SW 1271 (cell line): ENCODE data around the gene PYGB.

Experiments
- DNase-seq, 2 experiments: peaks; one replicate each; lab custom pipeline; 2025; lab: John Stamatoyannopoulos, UW

The PYGB gene

DNA sequence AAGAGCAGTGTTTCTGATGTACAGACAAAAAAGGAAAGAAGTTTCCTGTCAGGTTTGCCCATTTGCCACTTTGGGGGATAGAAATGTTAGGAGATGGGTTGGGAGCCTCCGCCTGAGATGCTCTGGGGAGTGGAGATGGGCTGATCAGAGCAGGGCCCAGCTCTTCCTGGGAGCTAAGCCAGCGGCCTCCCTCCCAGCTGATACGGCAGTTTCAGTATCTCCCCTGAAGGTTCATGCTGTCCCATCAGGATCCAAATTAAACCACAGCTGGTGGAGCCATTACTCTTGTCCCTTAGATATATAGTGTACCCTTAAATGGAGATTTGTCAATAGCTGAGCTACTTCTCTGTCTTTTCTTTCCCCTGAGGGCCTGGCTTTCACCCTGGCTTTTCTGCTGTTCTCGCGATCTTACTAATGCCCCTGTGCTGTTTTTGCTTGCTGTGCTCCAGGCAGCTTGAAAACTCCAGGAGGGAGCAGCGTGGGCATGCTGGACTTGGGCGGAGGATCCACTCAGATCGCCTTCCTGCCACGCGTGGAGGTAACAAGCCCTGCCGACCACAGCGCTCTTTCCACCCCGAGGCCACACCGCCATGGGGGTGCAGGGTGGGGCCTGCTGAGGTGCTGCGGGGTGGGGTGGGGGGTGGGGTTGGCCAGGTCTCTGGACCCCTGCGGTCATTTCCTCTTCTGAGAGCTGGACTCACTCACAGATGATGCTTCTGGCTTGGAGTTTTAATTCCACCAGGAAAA, 31.5 kb upstream of the PYGB start:
- DNase-seq: no peak

DNA sequence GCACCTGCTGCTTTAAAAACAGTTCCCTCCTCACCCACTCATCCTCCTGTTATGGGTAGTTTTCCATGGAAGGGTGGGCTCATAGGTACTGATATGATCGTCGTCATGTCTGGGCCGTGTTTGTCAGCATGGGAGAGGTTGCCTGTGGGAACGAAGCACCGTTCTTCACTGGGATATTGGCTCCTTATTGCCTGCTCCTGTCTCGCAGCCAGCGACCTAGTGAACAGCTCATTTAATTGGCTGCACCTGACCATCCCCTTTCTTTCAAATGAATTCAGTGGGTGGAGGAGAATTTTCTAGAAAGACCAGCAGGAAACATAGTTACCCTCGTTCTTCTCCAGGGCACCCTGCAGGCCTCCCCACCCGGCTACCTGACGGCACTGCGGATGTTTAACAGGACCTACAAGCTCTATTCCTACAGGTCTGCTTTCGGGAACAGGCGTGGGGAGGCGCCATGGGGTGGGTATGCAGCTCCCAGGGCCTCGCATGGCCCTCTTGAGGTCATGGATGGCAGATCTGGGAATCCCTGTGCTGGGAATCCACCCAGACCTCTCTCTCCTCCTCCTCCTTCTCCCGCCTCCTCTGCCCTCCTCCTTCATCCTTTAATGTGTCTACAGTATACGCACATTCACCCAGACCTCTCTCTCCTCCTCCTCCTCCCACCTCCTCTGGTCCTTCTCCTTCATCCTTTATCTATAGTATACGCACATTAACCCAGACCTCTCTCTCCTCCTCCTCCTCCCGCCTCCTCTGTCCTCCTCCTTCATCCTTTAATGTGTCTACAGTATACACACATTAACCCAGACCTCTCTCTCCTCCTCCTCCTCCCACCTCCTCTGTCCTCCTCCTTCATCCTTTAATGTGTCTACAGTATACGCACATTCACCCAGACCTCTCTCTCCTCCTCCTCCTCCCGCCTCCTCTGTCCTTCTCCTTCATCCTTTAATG, 30.4 kb upstream of the PYGB start:
- DNase-seq: no peak

DNA sequence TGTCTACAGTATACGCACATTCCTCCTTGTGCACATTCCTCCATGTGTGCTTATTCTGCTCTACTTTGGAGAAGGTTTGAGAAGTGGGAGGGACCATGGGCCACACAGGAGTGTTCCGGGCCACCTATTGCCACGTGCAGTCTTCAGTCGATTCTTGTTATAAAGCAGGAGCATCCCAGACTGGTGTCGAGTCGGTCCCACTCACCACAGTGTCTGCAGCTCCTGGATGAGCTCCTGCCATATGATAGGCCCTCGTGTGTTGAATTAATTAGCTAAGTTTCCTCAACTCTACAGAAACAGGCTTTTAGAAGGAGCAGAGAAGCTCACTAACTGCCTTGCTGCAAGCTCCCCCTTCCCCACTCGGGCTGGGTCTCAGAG, 29.8 kb upstream of the PYGB start:
- no peak for DNase-seq

DNA sequence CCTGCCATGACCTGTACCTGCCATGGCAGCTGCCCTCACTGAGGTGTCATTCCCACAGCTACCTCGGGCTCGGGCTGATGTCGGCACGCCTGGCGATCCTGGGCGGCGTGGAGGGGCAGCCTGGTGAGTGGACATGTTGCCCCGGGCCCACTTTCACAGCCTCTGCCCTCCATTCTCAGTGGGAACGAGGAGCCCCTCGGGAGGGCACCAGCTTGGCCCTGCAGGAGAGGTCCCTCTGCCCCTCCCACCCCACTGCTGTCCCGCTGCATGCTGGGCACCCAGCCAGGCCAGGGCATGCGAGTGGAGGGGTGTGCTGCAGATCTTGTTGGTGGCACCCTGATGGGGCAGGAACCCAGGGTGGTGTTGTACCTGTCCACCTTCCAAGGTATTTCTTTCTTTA, 29.4 kb upstream of the PYGB start:
- no peak for DNase-seq

DNA sequence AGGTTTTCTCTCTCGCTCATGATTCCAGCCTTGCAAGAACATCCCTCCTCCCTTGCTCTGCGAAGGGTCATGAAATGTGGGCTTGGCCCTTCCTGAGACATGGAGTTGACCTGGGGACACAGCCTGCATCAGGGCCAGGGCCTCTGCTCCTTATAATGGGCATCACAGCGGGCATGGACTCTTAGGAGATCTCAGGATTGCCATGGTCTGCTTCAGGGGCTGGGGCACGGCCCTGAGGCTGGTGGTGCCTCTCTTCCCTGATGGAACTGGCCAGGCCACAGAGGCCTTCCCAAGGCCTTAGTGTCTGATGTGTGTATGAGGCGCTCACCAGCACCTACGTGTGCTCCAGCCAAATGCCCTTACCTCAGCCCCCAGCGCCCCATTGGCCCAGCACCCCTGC, 28.5 kb upstream of the PYGB start:
- no peak for DNase-seq

DNA sequence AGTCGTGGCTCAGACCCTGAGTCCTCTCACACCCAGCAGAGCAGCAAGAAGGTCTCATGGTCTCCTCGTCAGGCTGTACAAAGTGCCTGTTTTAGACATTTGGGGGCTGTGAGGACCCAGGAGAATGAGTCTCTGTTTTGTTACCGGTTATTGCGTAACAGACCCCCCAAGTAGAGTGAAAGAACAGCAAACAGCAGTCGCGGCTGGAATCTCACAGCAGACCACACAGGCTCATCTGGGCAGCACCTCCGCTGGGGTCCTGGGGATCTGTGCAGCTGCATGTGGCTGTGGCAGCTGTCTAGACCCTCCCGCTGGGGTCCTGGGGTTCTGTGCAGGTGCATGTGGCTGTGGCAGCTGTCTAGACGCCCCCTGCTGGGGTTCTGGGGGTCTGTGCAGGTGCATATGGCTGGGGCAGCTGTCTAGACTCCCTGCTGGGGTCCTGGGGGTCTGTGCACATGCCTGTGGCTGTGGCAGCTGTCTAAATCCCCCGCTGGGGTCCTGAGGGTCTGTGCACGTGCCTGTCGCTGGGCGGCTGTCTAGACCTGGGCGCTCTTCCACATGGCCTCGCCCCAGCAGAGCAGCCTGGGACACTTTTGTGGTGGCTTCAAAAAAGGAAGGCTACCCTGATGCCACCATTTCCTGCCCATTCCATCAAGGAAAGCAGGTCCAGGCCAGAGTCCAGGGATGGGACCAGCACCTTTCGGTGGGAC, 27.7 kb upstream of the PYGB start:
- no peak for DNase-seq

DNA sequence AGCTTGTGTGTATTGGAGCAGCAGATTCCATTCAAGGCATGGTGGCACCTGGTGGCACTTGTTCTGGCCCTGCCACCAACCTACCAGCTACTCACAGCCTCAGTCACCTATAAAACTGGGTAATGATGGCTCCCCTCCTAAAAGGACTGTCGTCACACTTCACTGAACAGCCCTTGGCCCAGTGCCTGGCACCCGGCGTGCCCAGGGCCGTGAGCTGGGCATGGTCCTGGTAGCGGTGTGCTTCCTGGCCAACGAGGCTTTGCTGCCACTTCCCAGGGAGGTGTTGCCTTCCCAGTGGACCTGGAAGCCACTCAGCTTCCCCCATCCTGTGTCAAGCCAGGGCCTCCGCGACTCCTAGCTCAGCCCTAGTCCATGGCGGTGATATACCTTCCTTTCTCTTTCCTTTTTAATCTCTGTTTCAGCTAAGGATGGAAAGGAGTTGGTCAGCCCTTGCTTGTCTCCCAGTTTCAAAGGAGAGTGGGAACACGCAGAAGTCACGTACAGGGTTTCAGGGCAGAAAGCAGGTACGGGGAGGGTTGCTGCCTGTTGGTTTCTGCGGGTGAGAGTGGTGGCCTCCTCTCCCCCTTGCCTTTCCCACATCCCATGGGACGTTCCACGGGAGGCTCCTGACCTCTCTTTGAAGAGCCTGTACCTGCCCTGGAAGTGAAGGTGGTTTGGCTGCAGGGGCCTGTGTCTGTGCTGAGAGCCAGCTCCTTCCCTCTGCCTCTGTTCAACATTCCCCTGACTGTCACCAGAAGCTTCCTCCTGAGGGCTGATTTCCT, 26.9 kb upstream of the PYGB start:
- no peak for DNase-seq

DNA sequence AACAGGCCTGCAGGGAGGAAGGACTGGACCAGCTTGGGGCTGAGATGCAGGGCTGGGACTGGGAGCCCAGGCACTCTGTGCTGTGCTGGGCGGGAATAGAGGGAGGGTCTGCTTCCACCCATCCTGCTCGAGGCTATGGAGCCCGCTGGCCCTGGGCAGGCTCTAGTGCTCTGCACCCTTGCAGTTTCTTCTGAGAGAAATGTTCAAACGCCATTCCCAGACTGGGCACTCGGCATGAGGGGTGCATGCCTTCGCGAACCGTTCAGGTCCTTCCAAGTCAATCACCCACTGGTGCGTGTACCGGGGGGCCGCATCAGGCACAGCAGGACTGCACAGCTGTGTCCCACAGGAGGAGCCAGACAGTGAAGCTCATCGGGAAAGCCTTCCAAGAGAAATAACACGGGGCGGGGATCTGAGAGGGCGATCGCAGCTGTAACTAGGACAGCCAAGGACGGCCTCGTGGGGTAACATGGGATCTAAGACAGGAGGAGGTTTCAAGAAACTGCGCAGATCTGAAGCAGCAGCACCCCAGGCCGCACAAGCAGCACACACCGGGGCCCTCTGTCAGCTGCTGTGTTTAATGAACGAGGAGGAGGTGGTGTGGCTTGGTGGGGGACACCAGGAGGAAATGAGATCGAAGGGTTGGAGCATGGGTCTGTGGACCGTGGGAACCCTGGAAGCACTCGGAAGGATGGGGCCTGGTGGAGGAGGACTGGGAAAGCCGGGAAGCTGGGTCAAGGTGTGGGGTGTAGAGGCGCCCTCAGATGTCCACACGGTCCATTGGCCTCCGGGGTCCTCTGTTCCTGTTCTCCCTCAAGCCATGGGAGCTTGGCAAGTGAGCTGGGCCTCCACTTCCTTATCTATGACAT, 26.1 kb upstream of the PYGB start:
- DNase-seq: no peak

DNA sequence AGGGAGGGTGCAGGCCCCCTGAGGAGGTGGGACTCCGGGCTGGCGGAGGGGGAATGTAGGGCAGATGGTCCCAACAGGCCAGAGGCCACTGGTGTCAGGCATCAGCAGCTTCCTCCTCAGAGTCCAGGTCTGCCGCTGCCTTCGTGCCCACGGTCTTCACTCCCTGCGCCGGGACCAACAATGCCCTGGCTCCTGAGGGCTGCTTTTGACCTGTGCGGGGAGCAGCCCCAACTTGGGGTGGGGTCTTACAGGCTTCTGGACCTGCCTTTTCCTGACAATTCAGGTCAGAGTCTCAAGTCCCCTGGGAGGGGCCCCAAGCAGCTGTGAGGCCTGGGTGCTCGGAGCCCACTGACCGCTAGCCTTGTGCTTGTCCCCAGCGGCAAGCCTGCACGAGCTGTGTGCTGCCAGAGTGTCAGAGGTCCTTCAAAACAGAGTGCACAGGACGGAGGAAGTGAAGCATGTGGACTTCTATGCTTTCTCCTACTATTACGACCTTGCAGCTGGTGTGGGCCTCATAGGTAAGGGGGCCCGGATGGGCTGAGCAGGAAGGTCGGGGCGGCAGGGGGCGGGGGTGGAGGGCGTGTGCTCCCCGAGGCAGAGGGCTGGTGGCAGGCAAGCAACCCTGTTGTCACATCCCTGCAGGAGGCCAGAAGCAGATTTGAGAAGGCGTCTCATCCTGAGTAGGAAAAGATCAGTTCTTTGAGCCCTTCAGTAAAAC, 25.3 kb upstream of the PYGB start:
- no peak for DNase-seq

DNA sequence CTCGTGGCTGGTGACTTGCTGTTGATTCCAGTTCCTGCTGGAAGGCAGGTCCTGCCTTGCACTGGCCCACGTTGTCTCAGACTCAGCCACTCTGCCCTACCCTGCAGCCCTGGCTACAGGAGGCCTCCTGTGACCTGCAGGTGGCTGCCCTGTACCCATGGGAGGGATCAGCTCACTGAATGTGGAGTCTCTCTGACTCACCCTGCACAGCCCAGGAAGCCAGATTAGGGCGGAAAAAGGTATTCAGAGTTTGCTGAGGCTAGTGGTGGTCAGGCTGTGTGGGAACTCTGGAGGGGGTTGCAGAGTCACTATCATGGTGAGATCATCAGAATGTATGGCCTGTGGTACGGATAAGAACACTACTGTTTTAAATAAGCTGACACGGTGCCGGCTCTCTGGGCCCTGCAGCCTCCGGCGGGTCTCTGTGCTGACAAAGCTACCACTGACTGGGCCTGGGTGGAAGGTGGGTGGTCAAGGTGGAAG, 24.7 kb upstream of the PYGB start:
- DNase-seq: peak; percentile 81 to 83

DNA sequence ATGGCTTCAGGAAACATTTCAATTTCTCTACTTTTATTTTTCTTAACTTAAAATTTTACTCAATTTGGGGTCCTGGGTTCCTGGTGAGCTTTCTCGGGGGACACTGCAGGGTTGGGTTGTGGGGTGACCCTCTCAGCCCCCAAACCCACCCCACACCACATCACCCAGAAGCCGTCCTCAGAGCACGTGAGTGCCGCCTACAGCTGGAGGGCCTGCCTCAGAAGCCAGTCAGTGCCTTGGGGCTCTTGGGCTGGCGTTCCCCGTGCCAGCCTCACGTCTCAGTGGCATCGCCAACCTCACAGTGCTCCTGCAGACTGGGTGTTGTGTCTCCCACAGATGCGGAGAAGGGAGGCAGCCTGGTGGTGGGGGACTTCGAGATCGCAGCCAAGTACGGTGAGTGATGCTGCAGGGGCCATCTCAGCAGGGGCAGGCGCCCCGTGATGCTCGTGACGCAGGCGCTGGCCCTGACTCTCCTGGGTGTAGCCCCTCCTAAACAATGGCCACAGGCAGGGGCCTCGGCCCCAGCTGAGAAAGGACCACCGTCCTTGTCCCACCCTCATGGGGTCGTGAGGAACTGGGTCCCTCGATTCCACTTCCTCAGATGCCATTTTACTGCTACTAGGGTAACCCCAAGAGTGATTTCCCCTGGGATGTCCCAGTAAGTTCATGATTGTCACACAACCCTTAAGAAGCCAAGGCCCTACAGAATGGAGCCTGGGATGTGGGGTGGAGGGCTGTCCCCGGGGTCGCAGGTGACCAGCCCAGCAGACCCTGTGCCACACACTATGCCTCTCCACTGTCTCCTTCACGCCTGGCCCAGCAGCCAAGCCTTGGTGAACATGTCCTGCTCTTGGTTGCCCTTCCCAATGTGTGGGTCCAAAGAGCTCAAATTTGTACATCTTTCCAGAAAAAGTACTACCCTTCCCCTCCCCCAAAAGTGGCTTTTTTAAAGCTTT, 23.8 kb upstream of the PYGB start:
- DNase-seq: no peak

DNA sequence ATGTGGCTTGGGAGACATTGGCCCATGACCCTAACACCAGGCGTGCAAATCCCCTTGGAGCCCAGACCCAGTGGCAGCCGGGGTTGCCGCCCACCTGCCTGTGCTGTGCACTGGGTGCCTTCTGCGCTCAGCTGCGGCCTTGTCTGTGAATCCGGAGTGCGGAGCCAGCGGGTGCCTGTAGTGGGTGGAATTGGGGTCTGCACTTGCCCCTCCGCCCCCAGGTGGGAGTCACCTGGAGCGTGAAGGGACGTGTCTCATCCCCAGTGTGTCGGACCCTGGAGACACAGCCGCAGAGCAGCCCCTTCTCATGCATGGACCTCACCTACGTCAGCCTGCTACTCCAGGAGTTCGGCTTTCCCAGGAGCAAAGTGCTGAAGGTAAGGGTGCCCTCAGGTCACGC, 22.9 kb upstream of the PYGB start:
- DNase-seq: no peak

DNA sequence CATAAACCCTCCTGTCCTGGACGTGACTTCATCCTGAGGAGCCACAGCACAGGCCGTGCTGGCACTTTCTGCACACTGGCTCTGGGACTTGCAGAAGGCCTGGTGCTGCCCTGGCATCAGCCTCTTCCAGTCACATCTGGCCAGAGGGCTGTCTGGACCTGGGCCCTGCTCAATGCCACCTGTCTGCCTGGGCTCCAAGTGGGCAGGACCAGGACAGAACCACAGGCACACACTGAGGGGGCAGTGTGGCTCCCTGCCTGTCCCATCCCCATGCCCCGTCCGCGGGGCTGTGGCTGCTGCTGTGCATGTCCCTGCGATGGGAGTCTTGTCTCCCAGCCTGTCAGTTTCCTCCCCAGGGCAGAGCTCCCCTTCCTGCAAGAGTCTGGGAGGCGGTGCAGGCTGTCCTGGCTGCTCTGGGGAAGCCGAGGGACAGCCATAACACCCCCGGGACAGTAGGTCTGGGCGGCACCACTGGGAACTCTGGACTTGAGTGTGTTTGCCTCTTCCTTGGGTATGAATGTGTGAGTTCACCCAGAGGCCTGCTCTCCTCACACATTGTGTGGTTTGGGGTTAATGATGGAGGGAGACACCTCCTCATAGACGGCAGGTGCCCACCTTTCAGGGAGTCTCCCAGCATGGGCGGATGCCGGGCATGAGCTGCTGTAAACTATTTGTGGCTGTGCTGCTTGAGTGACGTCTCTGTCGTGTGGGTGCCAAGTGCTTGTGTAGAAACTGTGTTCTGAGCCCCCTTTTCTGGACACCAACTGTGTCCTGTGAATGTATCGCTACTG, 22.0 kb upstream of the PYGB start:
- DNase-seq: no peak

DNA sequence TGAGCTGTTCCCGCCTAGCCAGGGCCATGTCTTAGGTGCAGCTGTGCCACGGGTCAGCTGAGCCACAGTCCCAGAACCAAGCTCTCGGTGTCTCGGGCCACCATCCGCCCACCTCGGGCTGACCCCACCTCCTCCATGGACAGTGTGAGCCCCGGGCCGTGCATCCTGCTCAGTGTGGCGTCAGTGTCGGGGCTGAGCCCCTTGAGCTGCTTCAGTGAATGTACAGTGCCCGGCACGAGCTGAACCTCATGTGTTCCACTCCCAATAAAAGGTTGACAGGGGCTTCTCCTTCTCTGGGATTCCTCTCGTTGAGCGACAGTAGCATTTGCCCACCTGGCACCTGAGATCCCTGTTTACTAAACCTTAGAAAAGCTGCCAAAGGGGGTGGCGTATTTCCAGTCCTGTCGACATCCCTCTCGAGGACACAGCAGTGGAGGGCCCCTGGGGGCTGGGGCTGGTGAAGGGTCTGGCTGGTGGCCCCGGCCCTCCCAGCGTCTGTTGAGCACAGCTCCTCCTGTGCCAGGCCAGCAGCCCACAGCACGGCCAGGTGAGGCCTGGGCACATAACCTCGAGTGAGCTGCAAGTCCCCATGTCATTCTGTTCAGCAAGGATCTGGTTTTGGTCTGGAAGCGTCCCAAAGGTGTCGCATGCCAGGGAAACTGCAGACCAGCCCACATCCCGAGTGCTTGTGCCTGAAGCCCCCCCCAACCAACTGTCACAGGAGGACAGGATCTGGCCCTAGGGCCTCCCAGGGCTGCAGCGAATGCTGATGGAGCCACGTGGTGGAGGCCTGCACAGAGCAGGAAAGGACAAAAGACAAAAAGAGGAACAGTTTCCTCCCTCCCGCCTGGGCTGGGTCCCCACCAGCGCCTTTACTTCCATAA, 21.2 kb upstream of the PYGB start:
- DNase-seq: no peak

DNA sequence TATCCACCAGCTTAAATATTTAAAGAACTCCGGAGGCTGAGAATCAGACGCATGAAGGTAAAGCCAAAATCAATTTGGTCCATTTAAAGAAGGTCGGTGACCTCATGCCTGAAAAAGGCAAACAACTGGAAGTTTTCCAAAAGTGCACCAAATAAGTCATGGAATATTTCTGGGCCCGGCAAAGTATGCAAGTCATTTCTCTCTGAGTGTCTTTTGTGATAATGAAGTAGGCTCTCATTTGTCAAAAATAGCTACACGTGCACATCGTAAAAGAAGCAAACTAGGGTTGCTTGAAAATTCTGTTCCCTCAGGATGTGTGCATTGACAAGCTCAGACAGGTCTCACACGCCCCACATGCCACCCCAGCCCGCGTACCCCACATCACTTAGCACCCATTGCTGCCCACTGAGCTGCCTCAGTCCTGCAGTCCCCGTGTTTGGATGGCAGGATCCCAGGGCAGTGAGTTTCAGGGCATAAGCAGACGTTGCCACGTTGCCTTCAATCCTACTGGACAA, 20.5 kb upstream of the PYGB start:
- DNase-seq: peak in 1 of 2 experiments; percentile 48

DNA sequence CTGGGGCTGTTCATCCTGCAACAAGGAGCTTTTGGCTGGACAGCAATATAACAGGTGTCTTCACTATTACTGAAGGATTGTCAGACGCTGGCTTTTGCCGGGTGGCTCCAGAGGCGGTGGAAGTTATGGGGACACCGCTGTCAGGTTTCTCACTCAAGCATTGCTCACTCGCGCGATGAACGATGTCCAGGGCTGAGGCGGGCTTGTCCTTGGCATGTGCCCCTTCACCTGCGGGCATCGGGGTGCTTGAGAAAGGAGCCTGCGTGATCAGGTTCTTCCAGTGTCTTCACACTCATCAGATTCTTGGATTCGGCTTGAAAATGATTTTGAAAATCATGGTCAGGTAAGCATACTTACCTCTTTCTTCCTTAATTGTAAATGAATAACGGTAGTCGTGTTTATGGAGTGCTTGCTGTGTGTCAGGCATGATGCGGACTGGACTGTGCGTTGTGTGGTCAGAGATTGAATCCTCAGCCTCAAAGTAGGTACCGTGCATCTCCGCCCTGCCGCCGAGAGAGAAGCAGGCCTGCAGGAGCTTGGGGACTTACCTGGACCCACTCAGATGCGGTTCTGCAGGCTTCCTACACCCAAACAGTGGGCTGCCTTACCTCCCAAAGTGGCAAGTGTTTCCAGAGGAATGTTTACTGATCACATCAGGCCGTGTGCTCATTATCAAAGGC, 18.3 kb upstream of the PYGB start:
- DNase-seq: no peak
